ENCODE measurements around the gene LRRC58. TPM values are rescaled to one million over a fixed set of nuclear protein-coding genes. Genes with fewer than 3 reads are reported as not detected.
A peak's percentile ranks its signal among the peaks of the same experiment; 100 is the strongest.

Gene LRRC58
- total RNA-seq, 6 experiments from 2014 or later, result 7.0 to 18.7 (median 10.3) TPM

DNA sequence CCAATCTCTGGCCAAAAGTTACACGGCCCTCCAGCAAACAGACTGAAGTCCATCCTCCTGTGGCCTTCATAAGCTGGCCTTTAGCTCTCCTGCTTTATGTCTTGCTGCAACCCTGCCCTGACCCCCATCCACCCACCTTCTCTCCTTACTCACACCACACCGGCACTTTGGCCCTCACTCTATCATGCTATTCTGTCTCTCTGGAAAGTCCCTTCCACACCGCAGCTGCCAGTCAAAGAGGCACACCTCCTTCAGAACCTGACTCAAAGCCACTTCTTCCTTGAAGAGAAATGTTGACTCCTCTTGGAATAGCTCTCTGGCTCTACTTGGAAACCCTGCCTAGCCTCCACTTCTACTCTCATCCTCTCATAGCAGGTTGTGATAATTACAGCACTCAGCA lies 68.6 kb downstream of the LRRC58 start:
- intact Hi-C loops (cut with DNase I), result no loop called here

DNA sequence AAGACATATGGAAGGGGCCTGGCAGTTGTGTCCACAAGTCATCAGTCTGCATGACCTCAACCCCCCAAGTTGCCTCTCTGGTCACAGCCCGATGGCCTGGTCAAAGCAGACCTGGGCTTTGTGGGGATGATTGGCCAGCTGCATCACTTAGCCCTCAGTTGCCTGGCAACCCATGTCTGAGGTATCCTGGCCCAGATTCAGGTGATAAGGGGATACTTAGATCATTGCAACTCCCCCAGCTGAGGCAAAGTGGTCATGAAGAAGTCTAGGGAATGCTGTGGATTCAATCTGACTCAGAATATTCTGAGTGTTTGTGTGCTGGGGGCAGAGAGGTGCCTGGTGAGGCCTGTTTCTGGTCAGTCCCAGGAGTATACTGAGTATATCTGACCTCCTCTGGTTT lies 69.1 kb downstream of the LRRC58 start:
- peaks cover 0 to 3% (median 0%) of the 10 kb centered on the region in 4 donors for H3K4me1 ChIP-seq
- no peaks in the 10 kb centered on the region for H3K36me3 ChIP-seq
- 80% methylated on average over 1 of the region's 1 CpG for WGBS (ENCODE audit: insufficient coverage, low coverage, low lambda C conversion rate, missing lambda C conversion rate)
- H3K27me3 ChIP-seq, result peaks cover 0 to 13% of the 10 kb centered on the region in 2 donors
- no peak overlapping the region for H3K4me3 ChIP-seq
- H3K27ac ChIP-seq, result no peak overlapping the region
- DNase-seq, result no peak
- TF ChIP-seq, protein P1, sequence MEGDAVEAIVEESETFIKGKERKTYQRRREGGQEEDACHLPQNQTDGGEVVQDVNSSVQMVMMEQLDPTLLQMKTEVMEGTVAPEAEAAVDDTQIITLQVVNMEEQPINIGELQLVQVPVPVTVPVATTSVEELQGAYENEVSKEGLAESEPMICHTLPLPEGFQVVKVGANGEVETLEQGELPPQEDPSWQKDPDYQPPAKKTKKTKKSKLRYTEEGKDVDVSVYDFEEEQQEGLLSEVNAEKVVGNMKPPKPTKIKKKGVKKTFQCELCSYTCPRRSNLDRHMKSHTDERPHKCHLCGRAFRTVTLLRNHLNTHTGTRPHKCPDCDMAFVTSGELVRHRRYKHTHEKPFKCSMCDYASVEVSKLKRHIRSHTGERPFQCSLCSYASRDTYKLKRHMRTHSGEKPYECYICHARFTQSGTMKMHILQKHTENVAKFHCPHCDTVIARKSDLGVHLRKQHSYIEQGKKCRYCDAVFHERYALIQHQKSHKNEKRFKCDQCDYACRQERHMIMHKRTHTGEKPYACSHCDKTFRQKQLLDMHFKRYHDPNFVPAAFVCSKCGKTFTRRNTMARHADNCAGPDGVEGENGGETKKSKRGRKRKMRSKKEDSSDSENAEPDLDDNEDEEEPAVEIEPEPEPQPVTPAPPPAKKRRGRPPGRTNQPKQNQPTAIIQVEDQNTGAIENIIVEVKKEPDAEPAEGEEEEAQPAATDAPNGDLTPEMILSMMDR (IDR thresholded peaks at IDR 0.05), result no peak
- TF ChIP-seq POLR2A (IDR thresholded peaks at IDR 0.05), result no peak
- intact Hi-C loops (cut with DNase I), result no loop called here
- ATAC-seq, result no peak
- H3K9me3 ChIP-seq, result no peaks in the 10 kb centered on the region

More for the DNA sequence above, 68.6 kb downstream of the LRRC58 start:
- Histone ChIP-seq H3K27me3 (peaks cover 0 to 13% of the 10 kb centered on the region in 2 donors), H3K4me3 (no peak overlapping the region), H3K4me1 (peaks cover 0 to 6% (median 0%) of the 10 kb centered on the region in 4 donors), H3K9me3 (no peaks in the 10 kb centered on the region), H3K27ac (no peak overlapping the region), H3K36me3 (no peaks in the 10 kb centered on the region)
- TF ChIP-seq POLR2A (IDR thresholded peaks at IDR 0.05), result no peak
- TF ChIP-seq, protein P1 (IDR thresholded peaks at IDR 0.05), result no peak
- 89% methylated on average over 2 of the region's 3 CpGs for WGBS (ENCODE audit: insufficient coverage, low coverage, low lambda C conversion rate, missing lambda C conversion rate)
- no peak for DNase-seq
- no peak for ATAC-seq

DNA sequence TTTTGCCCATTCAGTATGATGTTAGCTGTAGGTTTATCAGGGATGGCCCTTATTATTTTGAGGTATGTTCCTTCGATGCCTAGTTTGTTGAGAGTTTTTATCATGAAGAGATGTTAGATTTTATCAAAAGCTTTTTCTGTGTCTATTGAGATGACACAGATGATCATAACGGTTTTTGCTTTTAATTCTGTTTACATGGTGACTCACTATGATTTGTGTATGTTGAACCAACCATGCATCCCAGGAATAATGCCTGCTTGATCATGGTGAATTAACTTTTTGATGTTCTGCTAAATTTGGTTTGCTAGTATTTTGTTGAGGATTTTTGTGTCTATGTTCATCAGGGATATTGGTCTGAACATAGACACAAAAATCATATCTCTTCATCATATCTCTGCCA lies 72.4 kb downstream of the LRRC58 start:
- H3K36me3 ChIP-seq, result no peaks in the 10 kb centered on the region
- H3K27me3 ChIP-seq, result peaks cover 0 to 20% of the 10 kb centered on the region in 2 donors
- no peak overlapping the region for H3K27ac ChIP-seq
- peaks cover 0 to 5% (median 2%) of the 10 kb centered on the region in 4 donors for H3K4me1 ChIP-seq
- DNase-seq, result no peak
- intact Hi-C loops (cut with DNase I), result no loop called here
- no peak overlapping the region for H3K4me3 ChIP-seq
- TF ChIP-seq, protein P1 (IDR thresholded peaks at IDR 0.05), result no peak
- no peak for TF ChIP-seq POLR2A (IDR thresholded peaks at IDR 0.05)
- no peak for ATAC-seq
- H3K9me3 ChIP-seq, result no peaks in the 10 kb centered on the region
- WGBS (ENCODE audit: insufficient coverage, low coverage, low lambda C conversion rate, missing lambda C conversion rate), result 76% methylated on average over 2 of the region's 2 CpGs

DNA sequence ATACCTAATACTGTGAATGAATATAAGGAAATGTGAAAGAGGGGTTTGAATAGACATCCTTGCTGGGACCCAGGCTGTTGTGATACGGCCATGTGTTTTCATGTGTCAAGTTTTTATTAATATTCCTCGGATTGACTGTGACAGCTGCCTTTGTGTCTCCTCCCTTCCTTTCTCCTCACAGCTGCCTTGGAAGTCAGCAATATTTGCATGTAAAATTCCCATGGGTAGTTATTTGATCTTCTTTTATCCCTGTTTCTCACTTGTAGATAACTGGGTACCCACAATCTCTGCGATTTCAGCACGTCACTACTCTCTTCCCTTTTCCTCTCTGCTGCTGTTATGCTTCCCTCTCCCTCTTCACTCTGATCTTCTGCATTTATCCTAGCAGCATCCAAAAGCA lies 73.5 kb downstream of the LRRC58 start:
- ATAC-seq (no peak), DNase-seq (no peak)
- Histone ChIP-seq H3K4me1 (peaks cover 0 to 5% (median 2%) of the 10 kb centered on the region in 4 donors), H3K27me3 (peaks cover 0 to 20% of the 10 kb centered on the region in 2 donors), H3K9me3 (no peaks in the 10 kb centered on the region), H3K27ac (no peak overlapping the region), H3K36me3 (no peaks in the 10 kb centered on the region), H3K4me3 (no peak overlapping the region)
- intact Hi-C loops (cut with DNase I), result no loop called here
- WGBS (ENCODE audit: insufficient coverage, low coverage, low lambda C conversion rate, missing lambda C conversion rate), result 51% methylated on average over 4 of the region's 4 CpGs
- TF ChIP-seq, protein P1 (IDR thresholded peaks at IDR 0.05), result no peak
- no peak for TF ChIP-seq POLR2A (IDR thresholded peaks at IDR 0.05)

DNA sequence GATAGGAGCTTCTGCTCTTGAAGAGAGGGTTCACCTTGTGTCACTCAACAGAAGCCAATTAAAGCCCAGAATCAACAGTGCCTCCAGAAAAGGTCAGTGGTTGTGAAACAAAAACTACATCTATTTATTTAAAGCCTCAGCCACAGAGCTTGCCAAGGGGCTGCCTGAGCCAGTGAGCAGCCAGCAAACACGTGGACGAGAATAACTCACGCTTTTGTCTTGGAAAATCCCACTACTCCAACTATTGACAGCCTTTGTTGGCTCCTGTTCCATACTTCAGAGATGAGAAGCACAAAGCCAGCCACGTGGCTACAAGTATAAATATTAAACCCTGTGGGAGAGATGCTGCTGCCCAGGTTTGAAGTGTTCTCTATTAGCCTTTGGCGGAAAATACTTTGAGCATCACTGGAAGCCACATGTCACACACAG lies 74.4 kb downstream of the LRRC58 start:
- WGBS (ENCODE audit: insufficient coverage, low coverage, low lambda C conversion rate, missing lambda C conversion rate), result 23% methylated on average over 4 of the region's 5 CpGs

More for the DNA sequence above, 74.4 kb downstream of the LRRC58 start:
- intact Hi-C loops (cut with DNase I), result no loop called here
- TF ChIP-seq, protein P1 (IDR thresholded peaks at IDR 0.05), result no peak
- no peak for TF ChIP-seq POLR2A (IDR thresholded peaks at IDR 0.05)
- Histone ChIP-seq H3K4me1 (peaks cover 0 to 5% (median 2%) of the 10 kb centered on the region in 4 donors), H3K9me3 (no peaks in the 10 kb centered on the region), H3K36me3 (no peaks in the 10 kb centered on the region), H3K4me3 (no peak overlapping the region), H3K27me3 (peaks cover 0 to 20% of the 10 kb centered on the region in 2 donors), H3K27ac (no peak overlapping the region)
- ATAC-seq (peak; percentile 97 to 99 (median 98)), DNase-seq (peak; percentile 68 to 85 (median 83))

All from right lobe of liver (tissue), 6 donors.